AG04449 (cell line): Measurements from ENCODE around the gene CEACAM19.

Source experiments
- CTCF ChIA-PET: fragments of 350-600 bp; formaldehyde crosslinking; extraction: SDS; loops from one replicate; lab custom pipeline; 2021; ENCODE audit warnings: antibody characterized with exemption; lab: Yijun Ruan, JAX
- POLR2A ChIA-PET: fragments of 400-600, 350-600 bp; formaldehyde crosslinking; extraction: SDS; loops from one replicate; lab custom pipeline; 2020; ENCODE audit warnings: antibody characterized with exemption, inconsistent platforms; lab: Yijun Ruan, JAX
- DNase-seq: peaks from one replicate; pipeline ENCODE4 v3.0.0-alpha.2; 2010; ENCODE audit warnings: low read depth, low spot score
- H3K4me3 ChIP-seq: 2 replicates; pipeline ENCODE4 v1.5.1; 2011; ENCODE audit warnings: low read depth, mild to moderate bottlenecking, control low read depth, low read length
- CTCF ChIP-seq: IDR thresholded peaks from one replicate; pipeline ENCODE4 v1.5.1; 2011; ENCODE audit warnings: mild to moderate bottlenecking, moderate library complexity, low read length, control low read depth, inconsistent platforms; ENCODE audit not compliant: insufficient read depth; ENCODE audit errors: missing control alignments

CEACAM19 gene

DNA sequence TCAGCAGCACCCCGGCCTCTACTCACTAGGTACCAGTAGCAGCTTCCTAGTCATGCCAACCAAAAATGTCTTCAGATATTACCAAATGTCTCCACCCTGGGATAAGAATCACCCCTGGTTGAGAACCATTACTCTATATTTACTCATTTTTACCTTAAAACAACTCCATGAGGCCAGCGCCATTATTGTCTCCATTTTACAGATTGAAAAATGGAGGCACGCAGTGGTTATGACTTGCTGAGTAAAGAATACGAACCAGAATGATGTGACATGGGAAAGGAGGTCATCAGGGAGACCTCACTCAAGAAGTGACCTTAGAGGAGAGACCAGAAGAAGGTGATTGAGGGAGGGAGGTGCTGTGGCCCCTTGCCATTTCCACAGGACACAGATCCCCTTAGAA is 2.2 kb downstream of the CEACAM19 start:
- POLR2A ChIA-PET: no interaction called here
- CTCF ChIA-PET: interaction anchor here (1.0 to 7.8 kb wide), 4 partner anchors 11 to 103 kb away, joined by 3 to 43 read pairs (median 4); no protein-coding TSS in a partner anchor
- no peak for DNase-seq
- H3K4me3 ChIP-seq: no peak overlapping the region
- TF ChIP-seq CTCF: no peak

GRCh38 chr19:44675521-44675920 is 4.2 kb downstream of the CEACAM19 start:
- TF ChIP-seq CTCF: no peak
- DNase-seq: no peak
- ChIA-PET POLR2A (interaction anchor here (0.8 kb wide), 1 partner anchor 27 kb away, joined by 5 read pairs; no protein-coding TSS in a partner anchor), CTCF (interaction anchor here (0.9 to 7.8 kb wide), 4 partner anchors 14 to 170 kb away, joined by 3 to 43 read pairs (median 7); partner anchors contain the start of gene NECTIN2)
- no peak overlapping the region for H3K4me3 ChIP-seq

DNA sequence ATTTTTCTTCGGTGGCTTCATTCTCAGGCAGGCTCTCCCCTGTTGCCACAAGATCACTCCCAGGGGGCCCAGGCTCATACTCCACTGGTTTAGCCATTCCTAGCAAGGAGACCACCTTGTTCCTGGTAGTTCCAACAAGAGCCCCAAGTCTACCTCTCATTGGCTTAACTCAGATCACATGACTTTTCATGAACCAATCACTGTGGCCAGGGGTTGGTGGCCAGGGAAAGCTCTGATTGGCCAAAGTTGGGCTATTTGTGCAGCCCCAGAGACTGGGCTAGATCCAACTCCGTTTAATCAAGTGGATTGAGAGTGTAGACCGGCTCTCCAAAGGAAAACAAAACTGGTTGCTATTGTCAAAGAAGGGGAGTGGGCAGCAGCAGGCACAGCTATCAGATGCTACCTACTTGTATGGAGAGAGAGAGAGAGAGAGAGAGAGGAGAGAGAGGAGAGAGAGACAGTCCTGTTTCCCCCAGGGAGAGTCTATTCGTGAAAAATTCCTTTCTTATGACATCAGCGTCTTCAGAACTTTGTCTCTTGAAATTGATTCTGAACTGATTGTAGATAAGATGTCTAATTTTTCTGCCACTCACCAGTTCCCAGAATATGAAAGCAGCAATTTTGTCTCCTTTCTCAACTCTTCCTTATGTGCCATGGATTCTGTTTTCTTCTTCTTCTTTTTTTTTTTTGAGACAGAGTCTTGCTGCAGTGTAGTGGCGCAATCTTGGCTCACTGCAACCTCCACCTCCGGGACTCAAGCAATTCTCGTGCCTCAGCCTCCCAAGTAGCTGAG is 5.9 kb downstream of the CEACAM19 start:
- peak; percentile 42 for DNase-seq
- ChIA-PET CTCF (interaction anchor here (0.6 to 7.8 kb wide), 7 partner anchors 12 to 159 kb away, joined by 3 to 43 read pairs (median 5); no protein-coding TSS in a partner anchor), POLR2A (interaction anchor here (0.5 to 0.8 kb wide), 2 partner anchors 10 to 32 kb away, joined by 3 read pairs; no protein-coding TSS in a partner anchor)
- TF ChIP-seq CTCF: no peak
- no peak overlapping the region for H3K4me3 ChIP-seq

DNA sequence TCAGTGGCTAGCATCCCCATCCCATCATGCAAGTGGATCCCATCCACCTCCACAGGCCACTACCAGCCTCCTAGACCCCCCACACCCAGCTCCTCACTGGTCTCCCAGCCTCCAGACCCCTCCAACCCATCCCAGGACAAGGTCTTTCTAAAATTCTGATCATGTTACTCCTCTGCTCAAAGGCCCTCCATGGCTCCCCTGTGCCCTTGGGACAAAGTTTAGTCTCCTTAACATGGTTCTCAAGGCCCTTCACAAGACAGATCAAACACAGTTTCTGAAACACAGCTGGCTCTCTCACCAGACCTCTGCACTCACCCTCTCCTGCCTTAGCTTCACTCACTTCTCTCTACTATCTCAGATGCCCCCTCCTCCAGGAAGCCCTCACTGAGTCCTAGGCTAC is 9.3 kb downstream of the CEACAM19 start:
- CTCF ChIA-PET: interaction anchor here (2.5 kb wide), 1 partner anchor 9 kb away, joined by 15 read pairs; no protein-coding TSS in a partner anchor
- POLR2A ChIA-PET: no interaction called here
- no peak for TF ChIP-seq CTCF

GRCh38 chr19:44681992-44682790 is 10.9 kb downstream of the CEACAM19 start:
- TF ChIP-seq CTCF: no peak
- no peak overlapping the region for H3K4me3 ChIP-seq
- CTCF ChIA-PET: interaction anchor here (0.6 to 2.5 kb wide), 5 partner anchors 8 to 111 kb away, joined by 3 to 15 read pairs (median 4); no protein-coding TSS in a partner anchor
- POLR2A ChIA-PET: no interaction called here
- DNase-seq: no peak

More for the DNA sequence above, 9.3 kb downstream of the CEACAM19 start:
- H3K4me3 ChIP-seq: no peak overlapping the region
- no peak for DNase-seq
